KBM-7 (cell line): ENCODE results near the gene FHL3.
A peak's percentile ranks its signal among the peaks of the same experiment; 100 is the strongest.
"Not testable (repeated sequence)": the region's sequence is repeated elsewhere in the genome, so short reads cannot be mapped to it uniquely, and the experiment has no call there.

ENCODE experiments used
- DNase-seq: peaks from one replicate; pipeline ENCODE4 v3.0.0-alpha.2; 2015
- in situ Hi-C: fragments of 300-500 bp; cut with MboI; formaldehyde crosslinking; loops from 2 replicates; pipeline ENCODE4 v1.14.3; 2020; ENCODE audit warnings: low sequenced_read_pairs, low pct_unique_long_range_greater_than_20kb, mixed read lengths

Gene FHL3

DNA sequence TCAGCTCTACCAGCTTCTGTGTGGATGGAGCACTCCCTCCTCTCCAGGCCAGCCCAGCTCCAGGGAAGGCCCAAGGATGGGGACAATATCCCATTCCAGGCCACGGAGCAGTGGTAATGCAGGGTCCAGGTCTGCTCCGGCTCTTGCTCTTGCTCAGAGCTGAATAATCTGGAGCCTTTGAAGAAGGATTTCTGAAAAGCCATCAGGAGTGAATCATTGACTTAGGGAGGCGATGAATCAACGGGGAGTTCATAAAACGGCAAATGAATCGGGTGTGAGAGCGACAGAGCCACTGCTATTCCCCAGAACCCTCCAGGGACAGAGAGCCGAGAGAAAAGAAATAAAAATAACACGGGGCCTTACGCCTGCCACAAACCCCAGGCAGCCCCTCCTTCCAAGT is 33.5 kb upstream of the FHL3 start:
- in situ Hi-C loops: loop anchor here (25.0 kb wide), 1 partner anchor 798 kb away; no protein-coding TSS in a partner anchor

GRCh38 chr1:38037221-38037939 is 32.1 kb upstream of the FHL3 start:
- in situ Hi-C loops: loop anchor here (25.0 kb wide), 1 partner anchor 800 kb away; no protein-coding TSS in a partner anchor
- DNase-seq: no peak

More for the DNA sequence above, 33.5 kb upstream of the FHL3 start:
- DNase-seq: no peak

DNA sequence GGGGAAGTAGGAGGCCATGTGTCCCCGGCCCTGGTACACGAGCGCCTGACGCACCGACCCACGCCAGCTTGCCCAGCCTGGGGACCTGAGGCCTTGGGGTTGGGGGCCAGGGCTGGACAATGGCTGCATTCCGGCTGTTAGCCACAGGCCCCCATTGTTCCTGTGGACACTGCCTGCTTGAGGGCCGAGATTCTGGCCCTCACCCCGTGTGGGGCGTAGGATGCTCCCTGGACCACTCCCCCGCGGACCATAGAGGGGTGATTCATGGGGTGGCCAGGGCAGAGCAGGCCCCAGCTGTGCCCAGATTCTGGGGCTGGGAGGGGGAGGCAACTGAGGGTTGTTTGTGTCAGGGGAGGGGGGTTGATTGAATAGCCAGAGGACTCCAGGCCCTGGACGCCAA is 29.6 kb upstream of the FHL3 start:
- in situ Hi-C loops: loop anchor here (25.0 kb wide), 1 partner anchor 802 kb away; no protein-coding TSS in a partner anchor
- DNase-seq: no peak

GRCh38 chr1:38032992-38033391 is 27.7 kb upstream of the FHL3 start:
- in situ Hi-C loops: loop anchor here (25.0 kb wide), 1 partner anchor 804 kb away; no protein-coding TSS in a partner anchor
- DNase-seq: not testable (repeated sequence)

DNA sequence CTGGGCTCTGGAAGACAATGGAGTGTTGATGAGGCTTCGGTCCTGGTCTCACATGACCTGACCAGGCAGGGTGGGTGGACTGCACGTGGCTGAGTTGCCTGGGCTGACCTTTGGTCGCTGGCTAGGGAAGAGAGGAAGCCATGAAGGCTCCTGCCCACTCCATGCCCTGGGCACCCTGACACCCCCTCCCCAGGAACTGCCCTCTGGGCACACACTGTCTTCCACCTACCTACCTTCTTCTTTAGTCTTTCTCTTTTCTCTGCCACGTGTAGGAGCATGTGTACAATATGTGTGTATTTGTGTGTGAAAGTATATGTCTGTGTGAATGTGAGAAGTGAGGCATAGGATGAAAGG is 26.2 kb upstream of the FHL3 start:
- in situ Hi-C loops: loop anchor here (25.0 kb wide), 1 partner anchor 806 kb away; no protein-coding TSS in a partner anchor

GRCh38 chr1:38030596-38031512 is 25.5 kb upstream of the FHL3 start:
- DNase-seq: no peak
- in situ Hi-C loops: loop anchor here (25.0 kb wide), 1 partner anchor 806 kb away; no protein-coding TSS in a partner anchor

More for the DNA sequence above, 26.2 kb upstream of the FHL3 start:
- no peak for DNase-seq

DNA sequence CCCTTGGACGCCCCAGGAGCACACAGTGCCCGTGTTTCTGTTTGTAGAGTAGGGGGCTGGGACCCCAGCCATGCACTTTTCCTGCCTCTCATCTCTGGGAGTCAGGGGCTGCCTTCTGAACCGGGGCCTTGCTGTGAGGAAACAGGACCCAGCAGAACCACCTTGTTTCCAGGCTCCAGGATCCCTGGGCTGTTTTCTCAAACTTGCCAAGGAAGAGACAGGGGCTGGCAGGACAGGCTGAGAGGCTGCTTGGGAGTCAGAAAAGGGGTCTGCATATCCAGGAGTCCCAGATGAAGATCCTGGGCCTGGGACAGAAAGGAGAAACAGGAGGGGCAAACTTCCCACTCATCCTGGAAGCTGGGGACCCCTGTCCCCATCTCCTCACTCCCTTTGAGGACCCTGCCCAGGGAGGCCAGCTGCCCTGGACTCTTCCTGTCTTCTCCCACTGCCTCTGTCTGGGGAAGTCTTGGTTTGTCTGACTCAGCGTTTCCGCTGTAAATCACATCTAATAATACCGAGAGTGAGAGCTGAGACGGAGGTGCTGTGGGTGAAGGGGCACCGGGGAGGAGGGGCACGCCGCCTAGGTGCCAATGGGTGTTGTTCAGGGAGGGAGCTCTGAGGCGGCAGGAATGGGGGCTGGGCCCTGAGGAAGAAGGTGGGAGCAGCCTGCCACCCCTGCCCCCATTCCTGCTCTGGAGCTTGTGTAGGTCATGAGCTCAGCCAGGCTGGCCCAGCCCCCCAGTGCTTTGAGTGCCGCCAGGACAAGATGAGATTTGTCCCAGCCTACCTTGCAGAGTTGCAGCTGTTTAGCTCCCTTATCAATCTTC is 24.6 kb upstream of the FHL3 start:
- peak; percentile 51 for DNase-seq
- in situ Hi-C loops: loop anchor here (25.0 kb wide), 1 partner anchor 807 kb away; no protein-coding TSS in a partner anchor

DNA sequence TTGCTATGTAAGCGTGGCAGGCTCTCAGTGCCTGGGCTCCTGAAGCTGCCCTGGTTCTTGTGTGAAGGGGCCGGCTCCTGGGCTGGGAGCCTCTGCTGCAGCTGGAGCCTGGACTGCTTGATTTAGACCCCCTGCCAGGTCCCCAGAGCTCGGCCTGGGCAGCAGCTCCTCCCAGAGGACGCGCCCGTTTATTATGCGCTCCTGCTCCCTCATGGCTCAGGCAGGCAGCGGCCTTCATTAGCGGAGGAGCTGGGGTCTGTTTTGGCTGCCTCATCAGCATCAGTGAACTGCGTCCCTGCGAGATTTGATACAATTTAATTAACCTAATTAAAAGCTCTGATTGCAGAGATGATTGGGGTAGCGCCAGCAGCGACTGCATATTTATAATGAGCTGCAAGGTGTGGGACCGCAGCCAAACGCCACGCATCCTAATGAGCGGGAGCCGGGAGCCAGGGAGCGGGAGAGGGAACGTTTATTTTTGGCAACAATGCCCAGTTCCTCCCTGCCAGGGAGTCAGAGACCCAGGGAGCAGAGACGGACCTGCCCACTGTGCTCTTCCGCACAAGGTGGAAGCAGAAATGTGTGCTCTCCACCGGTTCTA is 23.9 kb upstream of the FHL3 start:
- in situ Hi-C loops: loop anchor here (25.0 kb wide), 1 partner anchor 808 kb away; no protein-coding TSS in a partner anchor
- DNase-seq: no peak

- DNase-seq: no peak
- in situ Hi-C loops: loop anchor here (25.0 kb wide), 1 partner anchor 809 kb away; no protein-coding TSS in a partner anchor
Measured at GRCh38 chr1:38028671-38029070, 23.4 kb upstream of the FHL3 start.

- DNase-seq: no peak
Measured at GRCh38 chr1:38028105-38028591, 22.8 kb upstream of the FHL3 start.

DNA sequence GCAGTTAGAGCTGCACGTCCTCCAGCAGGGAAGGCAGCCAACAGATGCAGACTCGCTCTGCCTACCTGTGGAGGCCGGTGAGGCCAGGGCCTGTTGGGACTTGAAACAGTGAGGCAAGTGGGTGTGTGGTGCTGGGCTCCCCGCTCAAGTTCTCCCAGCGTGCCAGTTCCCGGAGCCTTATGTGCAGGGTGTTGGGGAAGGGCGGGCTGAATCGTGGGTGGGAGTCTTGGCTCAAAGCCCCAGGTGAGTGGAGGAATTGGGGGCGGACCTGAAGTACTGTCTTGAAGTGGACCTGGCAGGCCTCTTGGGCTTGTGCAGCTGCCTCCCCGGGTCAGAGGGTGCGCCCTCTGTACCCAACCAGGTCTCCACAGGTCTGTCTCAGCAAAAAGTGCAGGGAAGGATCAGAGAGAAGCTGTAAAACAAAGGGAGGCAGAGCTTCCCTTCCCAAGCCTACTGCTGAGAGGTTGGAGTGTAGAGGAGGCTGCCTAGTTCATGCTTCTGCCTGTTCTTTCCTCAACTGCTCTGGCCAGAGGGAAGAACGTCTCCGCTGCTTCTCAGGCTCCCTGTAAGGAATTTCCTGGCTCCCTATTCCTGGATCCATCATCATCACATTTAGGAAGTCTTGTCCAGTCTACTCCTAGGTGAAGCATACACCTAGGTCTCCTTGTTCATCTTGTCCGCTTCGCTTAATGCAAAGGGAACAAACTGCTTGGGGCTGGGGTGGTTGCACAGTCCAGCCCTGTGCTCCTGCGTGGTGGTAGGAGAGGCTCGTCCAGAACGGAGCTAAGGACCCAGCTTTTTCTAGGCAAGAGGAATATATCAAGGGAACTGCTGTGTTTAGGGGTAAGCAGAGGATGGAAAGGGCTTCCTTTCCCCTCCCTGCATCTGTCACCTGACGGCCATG is 22.1 kb upstream of the FHL3 start:
- DNase-seq: no peak
- in situ Hi-C loops: loop anchor here (25.0 kb wide), 1 partner anchor 810 kb away; no protein-coding TSS in a partner anchor

More at GRCh38 chr1:38028105-38028591, 22.8 kb upstream of the FHL3 start:
- in situ Hi-C loops: loop anchor here (25.0 kb wide), 1 partner anchor 809 kb away; no protein-coding TSS in a partner anchor

- in situ Hi-C loops: loop anchor here (25.0 kb wide), 1 partner anchor 811 kb away; no protein-coding TSS in a partner anchor
- DNase-seq: peak; percentile 68
Measured at GRCh38 chr1:38026592-38027200, 21.4 kb upstream of the FHL3 start.

DNA sequence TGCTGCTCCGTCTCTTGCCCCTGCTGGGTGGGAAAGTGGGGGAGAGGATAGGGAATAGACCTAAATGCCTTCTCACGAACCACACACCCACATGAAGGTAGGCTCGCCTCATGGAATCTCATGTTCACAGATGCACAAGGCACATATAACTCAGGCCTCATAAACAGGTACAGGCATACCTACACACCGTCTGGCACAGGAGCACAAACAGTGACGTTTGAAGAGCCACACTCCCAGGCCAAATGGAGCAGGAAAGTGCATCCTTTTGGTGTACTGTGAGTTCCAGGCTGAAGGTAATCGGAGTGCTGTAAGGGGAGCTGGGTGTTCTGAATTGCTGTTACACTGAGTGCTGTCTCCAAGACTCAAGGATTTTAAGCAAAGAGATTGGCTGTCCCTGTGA is 20.4 kb upstream of the FHL3 start:
- DNase-seq: no peak
- in situ Hi-C loops: loop anchor here (25.0 kb wide), 1 partner anchor 812 kb away; no protein-coding TSS in a partner anchor

DNA sequence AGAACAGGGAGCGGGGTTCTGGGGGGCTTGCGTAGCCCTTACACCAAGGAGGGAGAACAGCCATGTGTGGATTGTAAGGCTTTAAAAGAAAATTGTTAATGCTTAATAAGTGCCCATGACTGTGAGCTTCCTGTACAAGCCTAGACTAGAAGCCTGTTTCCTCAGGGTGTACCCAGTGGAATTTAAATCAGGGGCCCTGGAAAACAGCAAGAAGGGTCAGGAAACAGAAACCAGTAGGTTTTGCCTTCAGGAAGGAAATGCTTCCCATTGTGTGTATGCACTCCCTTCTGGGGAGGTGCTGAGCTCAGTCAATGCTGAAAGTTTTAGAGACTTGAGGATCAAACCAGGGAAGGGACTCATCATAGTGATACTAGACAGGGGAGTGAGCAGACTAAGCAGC is 19.9 kb upstream of the FHL3 start:
- DNase-seq: no peak
- in situ Hi-C loops: loop anchor here (25.0 kb wide), 1 partner anchor 812 kb away; no protein-coding TSS in a partner anchor

DNA sequence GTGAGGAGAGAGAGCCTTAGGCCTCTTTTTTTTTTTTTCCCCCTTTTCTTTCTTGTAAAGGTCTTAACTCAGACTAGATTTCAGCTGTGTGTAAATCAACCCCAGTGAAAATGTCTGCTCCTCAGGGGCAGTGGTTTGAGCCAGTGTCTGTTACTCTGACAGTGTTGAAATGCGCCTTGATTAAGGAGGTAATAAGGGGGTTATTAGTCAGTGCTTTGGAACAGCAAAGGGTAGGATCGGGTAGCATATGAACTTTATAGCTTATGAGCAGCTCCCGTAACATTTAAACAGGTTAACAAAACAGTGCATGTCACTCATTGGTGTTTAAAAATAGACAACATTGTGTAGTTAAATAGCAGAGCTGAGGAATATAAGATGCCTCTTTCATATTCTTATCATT is 17.5 kb upstream of the FHL3 start:
- in situ Hi-C loops: no loop called here
- no peak for DNase-seq

- in situ Hi-C loops: no loop called here
Measured at GRCh38 chr1:38021969-38022368, 16.7 kb upstream of the FHL3 start.

DNA sequence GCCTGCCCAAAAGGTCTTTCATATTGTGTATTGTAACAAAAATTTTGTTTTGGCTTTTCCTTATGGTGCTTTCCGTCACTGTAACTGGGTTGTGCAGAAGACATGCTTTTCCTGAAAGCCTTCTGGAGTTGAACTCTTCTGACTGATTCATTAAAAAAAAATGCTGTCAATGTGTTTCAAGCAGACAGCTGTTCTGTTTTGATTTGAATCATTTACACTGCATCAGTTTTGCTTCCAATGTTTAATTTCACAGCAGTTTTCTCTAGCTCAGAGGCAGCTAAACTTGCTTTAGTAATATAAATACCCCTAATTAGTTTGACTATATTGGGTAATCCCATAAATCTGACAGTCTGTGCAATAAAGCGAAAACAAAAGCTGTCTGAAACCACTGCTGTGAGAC is 15.1 kb upstream of the FHL3 start:
- no peak for DNase-seq
- in situ Hi-C loops: no loop called here

More at GRCh38 chr1:38021969-38022368, 16.7 kb upstream of the FHL3 start:
- no peak for DNase-seq
